Kidney epithelial cell (primary cell): ENCODE data around the gene SLC35B2. TPM values are rescaled to one million over a fixed set of nuclear protein-coding genes. Genes with fewer than 3 reads are reported as not detected.

Experiments
- DNase-seq: peaks from one replicate; pipeline ENCODE4 v3.0.0-alpha.2; 2010; ENCODE audit warnings: low read depth
- H3K27me3 ChIP-seq: 2 replicates; pipeline ENCODE4 v1.6.0; 2011; ENCODE audit warnings: low read length; ENCODE audit not compliant: control insufficient read depth, insufficient read depth
- H3K36me3 ChIP-seq: 2 replicates; pipeline ENCODE4 v1.5.1; 2011; ENCODE audit warnings: low read length; ENCODE audit not compliant: control insufficient read depth, insufficient read depth
- H3K4me3 ChIP-seq: 2 replicates; pipeline ENCODE4 v1.5.1; 2011; ENCODE audit warnings: low read depth, mild to moderate bottlenecking, control low read depth, low read length
- total RNA-seq: library from RNA; depleted of rRNA; stranded (reverse); fragments of >200 nt; gene quantifications from 2 replicates; pipeline ENCODE4 v1.2.3, GENCODE V29; 2015
- TF ChIP-seq, protein P1 (sequence below): IDR thresholded peaks from 2 replicates; pipeline ENCODE4 v1.5.1; 2011; ENCODE audit warnings: mild to moderate bottlenecking, moderate library complexity, low read length, control low read depth, inconsistent platforms; ENCODE audit not compliant: insufficient read depth, poor library complexity, severe bottlenecking

Gene SLC35B2
- total RNA-seq, 1 donor from 2014 or later, result 67.3 TPM

DNA sequence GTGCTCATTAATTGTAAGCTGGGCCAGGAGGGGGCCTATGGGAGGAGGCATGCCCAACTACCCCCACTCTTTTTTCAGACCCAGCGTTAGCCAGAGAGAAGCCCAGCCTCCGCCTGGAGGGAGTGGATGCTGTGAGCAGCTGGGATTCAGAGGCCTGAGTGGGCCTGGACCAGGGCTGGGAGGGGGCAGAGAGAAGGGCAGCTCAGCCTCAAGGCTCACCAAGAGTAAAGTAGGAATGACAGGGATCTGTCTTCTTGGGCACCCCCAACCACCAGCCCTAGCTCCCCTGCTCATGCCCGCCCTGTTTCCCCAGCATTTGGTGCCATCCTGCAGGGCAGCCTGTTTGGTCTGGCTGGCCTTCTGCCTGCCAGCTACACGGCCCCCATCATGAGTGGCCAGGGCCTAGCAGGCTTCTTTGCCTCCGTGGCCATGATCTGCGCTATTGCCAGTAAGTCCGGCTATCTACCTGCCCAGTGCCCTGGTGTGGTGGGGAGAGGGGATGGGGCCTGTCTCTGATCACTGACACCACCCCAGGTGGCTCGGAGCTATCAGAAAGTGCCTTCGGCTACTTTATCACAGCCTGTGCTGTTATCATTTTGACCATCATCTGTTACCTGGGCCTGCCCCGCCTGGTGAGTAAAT lies 27.2 kb downstream of the SLC35B2 start:
- DNase-seq, result no peak
- H3K36me3 ChIP-seq, result peaks cover 1% of the 10 kb centered on the region
- TF ChIP-seq, protein P1, sequence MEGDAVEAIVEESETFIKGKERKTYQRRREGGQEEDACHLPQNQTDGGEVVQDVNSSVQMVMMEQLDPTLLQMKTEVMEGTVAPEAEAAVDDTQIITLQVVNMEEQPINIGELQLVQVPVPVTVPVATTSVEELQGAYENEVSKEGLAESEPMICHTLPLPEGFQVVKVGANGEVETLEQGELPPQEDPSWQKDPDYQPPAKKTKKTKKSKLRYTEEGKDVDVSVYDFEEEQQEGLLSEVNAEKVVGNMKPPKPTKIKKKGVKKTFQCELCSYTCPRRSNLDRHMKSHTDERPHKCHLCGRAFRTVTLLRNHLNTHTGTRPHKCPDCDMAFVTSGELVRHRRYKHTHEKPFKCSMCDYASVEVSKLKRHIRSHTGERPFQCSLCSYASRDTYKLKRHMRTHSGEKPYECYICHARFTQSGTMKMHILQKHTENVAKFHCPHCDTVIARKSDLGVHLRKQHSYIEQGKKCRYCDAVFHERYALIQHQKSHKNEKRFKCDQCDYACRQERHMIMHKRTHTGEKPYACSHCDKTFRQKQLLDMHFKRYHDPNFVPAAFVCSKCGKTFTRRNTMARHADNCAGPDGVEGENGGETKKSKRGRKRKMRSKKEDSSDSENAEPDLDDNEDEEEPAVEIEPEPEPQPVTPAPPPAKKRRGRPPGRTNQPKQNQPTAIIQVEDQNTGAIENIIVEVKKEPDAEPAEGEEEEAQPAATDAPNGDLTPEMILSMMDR, result no peak
- H3K4me3 ChIP-seq, result no peak overlapping the region
- no peaks in the 10 kb centered on the region for H3K27me3 ChIP-seq

DNA sequence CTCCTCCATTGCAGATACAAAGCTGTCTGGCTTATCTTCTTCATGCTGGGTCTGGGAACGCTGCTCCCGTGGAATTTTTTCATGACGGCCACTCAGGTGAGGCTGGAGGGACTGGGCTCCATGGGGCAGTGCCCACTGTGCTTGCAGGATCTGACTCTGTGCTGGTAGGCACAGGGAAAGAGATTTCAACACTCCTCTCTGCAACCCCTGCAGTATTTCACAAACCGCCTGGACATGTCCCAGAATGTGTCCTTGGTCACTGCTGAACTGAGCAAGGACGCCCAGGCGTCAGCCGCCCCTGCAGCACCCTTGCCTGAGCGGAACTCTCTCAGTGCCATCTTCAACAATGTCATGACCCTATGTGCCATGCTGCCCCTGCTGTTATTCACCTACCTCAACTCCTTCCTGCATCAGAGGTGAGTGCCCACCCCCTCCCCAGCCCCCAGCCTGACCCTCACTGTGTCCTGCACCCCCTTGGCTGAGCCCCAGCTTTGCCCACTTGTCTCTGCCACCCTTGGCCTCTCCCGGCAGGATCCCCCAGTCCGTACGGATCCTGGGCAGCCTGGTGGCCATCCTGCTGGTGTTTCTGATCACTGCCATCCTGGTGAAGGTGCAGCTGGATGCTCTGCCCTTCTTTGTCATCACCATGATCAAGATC lies 27.8 kb downstream of the SLC35B2 start:
- Histone ChIP-seq H3K36me3 (peaks cover 1% of the 10 kb centered on the region), H3K4me3 (no peak overlapping the region), H3K27me3 (no peaks in the 10 kb centered on the region)
- TF ChIP-seq, protein P1, result no peak
- DNase-seq, result no peak

DNA sequence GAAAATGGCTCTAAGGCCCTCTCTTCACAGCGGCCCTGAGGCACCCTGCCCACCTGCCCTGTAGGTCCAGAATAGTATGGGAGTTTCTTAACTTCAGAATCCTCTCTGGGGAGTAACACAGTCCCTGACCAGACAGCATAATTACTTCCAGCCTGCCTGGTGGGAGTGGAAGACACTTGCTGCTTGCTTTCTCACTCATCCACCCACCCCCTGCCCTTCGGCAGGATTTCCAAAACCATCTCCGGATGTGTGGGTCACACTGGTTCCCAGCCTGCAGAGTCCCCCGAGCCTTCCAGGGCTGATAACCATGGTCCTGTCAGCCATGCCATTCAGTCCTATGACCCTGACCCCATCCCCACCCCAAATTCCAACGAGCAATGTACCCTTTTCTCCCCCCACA lies 28.5 kb downstream of the SLC35B2 start:
- no peak for DNase-seq
- Histone ChIP-seq H3K4me3 (no peak overlapping the region), H3K27me3 (no peaks in the 10 kb centered on the region), H3K36me3 (peaks cover 1% of the 10 kb centered on the region)
- TF ChIP-seq, protein P1, result no peak

DNA sequence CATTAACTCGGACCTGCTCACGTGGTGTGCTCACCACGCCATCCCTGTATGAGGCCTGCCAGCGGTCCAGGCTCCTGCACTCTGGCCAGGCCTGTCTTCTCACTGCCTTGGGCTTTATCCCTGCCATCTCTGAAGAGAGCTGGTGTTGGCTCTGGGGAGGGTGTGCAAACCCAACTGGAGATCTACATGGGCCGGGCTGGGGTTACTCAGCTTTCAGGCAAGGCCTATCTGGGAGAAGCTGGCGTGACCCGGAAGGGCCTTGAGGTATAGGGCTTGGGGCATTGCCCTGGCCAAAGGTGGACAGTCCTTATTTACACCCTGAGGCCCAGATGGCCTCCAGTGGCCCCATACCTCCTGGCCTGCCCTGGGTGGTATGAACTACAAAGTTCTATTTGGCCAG lies 28.9 kb downstream of the SLC35B2 start:
- H3K36me3 ChIP-seq, result peaks cover 1% of the 10 kb centered on the region
- DNase-seq, result no peak
- TF ChIP-seq, protein P1, result no peak
- H3K4me3 ChIP-seq, result no peak overlapping the region
- H3K27me3 ChIP-seq, result no peaks in the 10 kb centered on the region

DNA sequence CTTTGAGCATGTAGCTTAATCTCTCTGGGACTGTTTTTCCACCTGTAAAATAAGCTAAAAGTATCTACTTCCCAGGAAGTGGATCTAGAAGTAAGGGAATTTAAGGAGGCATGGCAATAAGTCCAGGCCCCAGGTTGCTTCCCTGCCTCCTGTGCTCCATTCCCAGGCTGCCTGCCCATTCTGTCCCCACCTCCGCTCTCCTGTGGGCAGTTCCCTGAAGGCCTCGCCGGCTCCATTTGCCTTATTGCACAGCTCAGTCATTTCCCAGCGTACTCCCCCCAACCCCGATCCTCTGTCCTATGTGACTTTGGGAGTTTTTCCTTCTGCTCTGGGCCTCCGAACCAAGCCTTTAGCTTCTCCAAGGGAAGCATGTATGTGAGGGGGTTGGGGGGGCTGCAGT lies 29.3 kb downstream of the SLC35B2 start:
- TF ChIP-seq, protein P1, result no peak
- no peaks in the 10 kb centered on the region for H3K36me3 ChIP-seq

More for the DNA sequence above, 29.3 kb downstream of the SLC35B2 start:
- no peaks in the 10 kb centered on the region for H3K27me3 ChIP-seq
- no peak for DNase-seq
- no peak overlapping the region for H3K4me3 ChIP-seq
